Measurements from ENCODE around the gene MYEOV.

DNA sequence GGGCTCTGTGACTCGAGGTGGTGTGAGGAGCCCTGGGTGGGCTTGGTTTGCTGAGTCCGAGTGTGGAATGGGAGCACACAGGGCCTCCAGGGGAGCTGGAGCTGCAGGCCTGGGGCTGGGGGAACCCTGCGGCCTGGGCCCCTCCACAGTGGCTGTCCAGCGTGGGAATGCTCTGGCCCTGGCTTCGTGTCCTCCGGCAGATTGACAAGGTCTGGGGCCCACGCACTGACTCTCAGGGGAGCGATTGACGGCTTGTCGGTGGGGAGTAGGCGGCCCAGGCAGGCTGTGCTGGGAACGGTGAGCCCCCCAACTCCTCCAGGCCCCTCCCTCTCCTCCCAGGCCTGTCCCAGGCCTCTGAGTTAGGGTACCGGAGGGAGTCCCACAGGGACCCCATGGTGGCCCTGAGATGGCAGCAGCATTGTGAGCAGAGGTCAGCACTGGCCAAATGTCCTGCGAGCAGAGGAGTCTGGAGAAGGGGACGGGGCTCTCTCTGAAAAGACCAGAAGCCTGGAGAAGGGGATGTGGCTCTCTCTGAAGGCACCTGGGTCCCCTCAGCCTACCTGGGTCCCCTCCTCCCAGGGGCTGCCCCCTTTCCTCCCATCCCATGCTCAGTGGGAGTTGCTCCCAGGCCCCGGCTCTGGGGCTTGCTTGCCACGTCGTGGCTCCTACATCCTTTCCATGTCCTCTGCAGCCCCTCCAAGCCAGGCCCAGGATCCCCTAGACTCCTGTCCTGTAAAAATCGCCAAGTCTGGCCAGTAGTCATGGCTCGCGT lies 23.8 kb upstream of the MYEOV start:
- TF ChIP-seq, protein P1, sequence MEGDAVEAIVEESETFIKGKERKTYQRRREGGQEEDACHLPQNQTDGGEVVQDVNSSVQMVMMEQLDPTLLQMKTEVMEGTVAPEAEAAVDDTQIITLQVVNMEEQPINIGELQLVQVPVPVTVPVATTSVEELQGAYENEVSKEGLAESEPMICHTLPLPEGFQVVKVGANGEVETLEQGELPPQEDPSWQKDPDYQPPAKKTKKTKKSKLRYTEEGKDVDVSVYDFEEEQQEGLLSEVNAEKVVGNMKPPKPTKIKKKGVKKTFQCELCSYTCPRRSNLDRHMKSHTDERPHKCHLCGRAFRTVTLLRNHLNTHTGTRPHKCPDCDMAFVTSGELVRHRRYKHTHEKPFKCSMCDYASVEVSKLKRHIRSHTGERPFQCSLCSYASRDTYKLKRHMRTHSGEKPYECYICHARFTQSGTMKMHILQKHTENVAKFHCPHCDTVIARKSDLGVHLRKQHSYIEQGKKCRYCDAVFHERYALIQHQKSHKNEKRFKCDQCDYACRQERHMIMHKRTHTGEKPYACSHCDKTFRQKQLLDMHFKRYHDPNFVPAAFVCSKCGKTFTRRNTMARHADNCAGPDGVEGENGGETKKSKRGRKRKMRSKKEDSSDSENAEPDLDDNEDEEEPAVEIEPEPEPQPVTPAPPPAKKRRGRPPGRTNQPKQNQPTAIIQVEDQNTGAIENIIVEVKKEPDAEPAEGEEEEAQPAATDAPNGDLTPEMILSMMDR (IDR thresholded peaks at IDR 0.05): no peak
- TF ChIP-seq POLR2A (IDR thresholded peaks at IDR 0.05): no peak

Measured in esophagus squamous epithelium (tissue), 4 donors.